Measurements from ENCODE around the gene DGCR8.
A peak's percentile ranks its signal among the peaks of the same experiment; 100 is the strongest.

DGCR8 gene

DNA sequence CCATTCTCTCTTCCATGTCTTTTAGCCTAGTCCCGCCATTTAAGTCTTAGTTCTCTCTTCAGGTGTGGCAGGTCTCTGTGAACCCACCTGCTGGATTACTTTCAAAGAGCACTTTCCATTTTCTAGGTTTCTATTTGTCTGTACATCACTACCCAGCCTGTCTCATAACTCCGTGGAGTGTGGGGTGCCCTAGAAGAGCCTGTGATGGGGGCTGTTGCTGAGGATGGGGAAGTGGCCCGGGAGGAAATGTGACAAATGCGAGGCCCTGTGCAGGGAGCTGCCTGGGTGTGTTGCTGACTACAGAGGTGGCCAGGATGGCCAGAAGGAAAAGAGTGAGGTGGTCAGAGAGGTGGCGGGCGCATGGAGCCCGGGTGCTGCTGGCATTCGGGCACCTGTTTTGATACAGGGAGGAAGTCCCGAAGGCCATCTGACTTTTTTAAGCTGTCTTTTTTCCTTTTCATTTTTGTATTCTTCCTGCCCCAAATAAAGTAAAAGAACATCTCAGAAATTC is 10.7 kb downstream of the DGCR8 start:
- peak in 2 of 3 donors; percentile 5 to 27 for DNase-seq

- DNase-seq = no peak
These were observed 11.8 kb downstream of the DGCR8 start for GRCh38 chr22:20091690-20092476.

GRCh38 chr22:20092477-20092854 is 12.4 kb downstream of the DGCR8 start:
- no peak for DNase-seq

DNA sequence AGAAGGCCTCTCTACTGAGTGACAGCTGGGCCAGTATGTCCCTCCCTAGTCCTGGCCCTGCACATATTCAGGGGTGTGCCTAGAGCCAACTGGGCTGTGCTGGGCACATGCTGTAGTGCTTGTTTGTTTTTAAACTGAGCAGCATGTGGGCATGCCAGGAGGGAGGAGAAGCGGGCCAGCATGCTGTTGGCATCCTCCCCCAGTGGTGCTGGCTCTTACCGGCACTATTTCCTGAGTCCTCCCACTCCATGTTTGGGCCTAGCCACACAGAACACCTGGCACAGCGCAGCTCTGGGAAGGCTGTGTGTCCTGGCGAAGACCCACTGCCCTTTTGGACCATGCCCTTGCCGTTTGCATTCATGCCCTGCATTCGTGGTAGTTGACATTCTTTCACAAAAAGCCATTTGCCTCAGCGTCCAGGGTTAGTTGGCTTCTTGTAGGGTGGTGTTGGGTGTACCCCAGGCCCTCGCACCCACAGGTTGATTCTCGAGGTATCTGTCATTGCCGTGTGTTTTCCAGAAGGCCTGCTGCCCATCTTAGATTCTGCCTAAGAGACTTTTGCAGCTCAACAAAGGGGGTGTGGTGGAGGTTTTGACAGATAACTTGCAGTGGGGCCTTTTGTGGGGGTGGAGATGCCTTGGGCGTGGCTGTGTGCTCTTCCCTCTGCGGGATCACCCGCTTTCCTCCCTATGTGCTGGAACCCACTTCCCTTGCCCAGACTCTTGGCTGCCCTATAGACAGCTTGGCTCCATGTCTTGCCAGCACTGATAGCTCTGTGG is 13.6 kb downstream of the DGCR8 start:
- no peak for DNase-seq

- DNase-seq = no peak
These were observed 14.3 kb downstream of the DGCR8 start for GRCh38 chr22:20094197-20094807.

DNA sequence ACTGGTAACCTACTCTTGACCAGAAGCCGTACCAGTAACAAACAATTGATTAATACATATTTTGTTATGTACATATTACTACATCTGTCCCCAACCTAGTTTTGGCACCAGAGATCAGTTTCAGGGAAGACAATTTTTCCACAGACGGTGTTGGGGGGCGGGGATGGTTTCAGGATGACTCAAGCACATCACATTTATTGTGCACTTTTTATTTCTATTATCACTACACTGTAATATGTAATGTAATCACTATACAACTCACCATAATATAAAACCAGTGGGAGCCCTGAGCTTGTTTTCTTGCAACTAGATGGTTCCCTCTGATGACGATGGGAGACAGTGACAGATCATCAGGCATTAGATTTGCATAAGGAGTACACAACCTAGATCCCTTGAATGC is 15.5 kb downstream of the DGCR8 start:
- DNase-seq = no peak

- DNase-seq = no peak
These were observed 16.8 kb downstream of the DGCR8 start for GRCh38 chr22:20096574-20097420.

DNA sequence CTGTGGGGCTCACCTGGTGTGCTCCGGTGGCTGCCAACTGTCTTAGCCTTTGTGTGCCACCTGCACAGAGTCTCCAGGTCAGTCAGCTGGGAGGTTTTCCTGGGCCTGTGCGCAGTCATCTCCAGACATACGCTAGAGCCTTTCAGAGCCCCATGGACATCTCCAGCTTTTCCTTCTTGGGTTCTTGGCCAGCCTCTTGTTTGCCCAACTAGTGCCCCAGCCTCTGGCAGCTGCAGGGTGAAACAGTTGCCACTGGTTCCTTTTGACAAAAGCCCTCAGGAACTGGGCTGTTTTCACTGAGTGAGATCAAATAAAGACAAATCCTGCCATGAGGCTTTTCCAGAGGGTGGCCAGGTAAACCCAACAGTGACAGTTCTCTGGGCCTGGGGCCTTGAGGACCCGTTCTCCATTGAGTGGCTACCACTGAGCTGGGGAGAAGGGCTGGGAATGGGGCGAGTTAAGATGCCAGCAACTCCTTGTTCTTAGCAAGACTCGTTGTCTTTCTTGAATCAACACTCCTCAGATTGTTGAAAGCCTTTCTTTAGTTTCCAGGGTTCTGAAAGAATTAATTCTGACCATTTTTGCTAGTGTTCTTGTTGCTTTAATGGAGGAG is 19.2 kb downstream of the DGCR8 start:
- no peak for DNase-seq

- no peak for DNase-seq
These were observed 21.6 kb downstream of the DGCR8 start for GRCh38 chr22:20101638-20102037.

DNA sequence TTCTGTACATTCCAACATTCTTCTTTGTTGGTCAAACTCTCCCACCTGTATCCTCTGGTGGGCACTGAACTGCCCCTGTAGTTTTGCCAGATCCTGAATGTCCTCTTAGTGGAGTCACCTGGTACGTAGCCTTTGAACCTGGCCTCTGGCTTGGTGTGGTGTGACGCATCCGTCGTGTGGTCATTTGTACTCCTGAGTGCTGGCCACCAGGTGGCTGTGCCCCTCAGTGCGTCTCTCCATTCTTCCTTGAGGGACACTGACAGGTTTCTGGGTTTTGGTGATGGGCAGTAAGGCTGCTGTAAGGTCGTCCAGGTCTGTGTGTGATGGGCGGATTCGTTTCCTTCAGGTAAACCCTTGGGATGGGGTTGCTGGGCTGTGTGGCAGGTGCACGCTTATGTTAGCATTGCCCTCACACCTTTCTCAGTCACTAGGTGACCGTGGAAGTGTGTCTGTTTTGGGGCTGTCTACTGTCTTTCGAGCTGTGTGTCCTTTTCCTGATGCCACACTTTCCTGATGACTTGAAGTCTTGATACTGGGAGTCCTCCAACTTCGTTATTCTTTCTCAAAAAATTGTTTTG is 22.3 kb downstream of the DGCR8 start:
- no peak for DNase-seq

DNA sequence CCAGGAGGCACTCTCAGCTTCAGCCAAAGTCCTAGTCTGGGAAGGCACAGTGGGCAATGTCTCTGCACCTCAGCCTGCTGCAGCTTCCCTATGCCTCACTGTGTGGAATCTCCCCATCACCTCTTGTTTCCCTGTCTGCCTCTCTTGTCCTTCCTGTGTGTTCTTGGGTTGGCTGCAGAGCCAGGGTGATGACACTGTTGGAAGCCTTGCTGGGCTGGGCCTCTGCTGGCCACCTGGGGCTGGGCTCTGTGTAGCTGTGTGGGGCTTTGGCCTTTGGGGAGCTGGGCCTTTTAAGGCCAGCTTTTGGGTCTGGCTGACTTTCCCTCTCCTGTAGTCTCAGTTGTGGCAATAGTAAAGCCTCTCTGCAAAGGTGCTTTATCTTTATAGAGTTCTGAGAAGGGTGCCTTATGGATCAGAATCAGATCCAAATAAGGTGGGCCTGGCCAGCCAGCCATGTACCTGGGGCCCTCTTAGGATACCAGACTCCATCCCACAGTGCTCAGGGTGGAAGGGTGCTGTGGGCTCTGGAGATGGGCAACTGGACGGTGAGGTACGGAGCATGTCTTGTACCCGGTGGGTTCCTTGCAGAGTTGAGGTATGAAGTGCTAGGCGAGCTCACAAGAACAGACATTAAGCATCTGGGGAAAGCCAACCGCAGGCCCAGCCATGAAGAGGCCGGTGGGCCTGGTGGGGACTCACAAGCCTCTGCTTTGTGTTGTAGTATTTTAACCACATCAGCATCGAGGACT is 25.6 kb downstream of the DGCR8 start:
- no peak for DNase-seq

GRCh38 chr22:20106205-20106848 is 26.3 kb downstream of the DGCR8 start:
- DNase-seq = no peak

DNA sequence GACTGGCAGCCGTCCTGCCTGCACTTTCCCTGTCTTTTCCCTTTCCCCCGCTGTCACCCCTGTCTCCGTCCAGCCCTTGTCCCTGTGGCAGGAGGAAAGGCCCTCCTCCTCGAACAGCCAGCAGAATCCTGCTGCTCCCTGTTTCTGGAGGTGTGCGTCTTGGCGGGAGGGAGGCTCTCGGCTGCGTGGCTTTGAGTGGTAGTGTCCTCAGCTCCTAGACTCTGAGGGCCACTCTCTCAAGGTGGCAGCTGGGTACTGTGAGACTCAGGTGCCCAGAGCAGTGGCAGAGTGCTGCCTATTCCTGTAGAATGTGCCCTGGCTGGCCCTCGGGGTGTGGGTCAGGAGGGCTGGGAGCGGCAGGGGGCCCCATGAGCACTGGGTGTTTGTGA is 26.8 kb downstream of the DGCR8 start:
- DNase-seq = no peak

DNA sequence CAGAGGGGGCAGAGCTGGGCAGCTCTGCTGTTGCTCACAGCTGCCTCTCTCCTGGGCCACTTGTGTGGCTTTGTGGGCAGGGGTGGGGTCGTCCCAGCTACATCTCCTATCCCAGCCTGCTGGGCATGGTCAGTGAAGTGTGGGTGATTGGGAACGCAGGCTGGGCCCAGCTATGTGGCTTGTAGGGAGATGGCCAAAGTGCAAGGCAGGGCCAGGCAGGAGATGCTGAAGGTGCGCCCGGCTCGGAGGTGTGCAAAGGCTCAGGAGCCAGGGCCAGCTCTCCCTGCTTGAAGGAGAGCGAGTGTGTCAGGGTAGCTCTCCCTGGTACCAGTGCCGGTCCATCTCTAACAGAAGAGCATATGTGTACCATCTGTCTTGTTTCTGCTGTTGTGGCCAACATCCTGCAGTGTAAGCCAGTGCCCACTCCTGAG is 27.4 kb downstream of the DGCR8 start:
- DNase-seq = no peak

- DNase-seq = no peak
These were observed 28.1 kb downstream of the DGCR8 start for GRCh38 chr22:20107951-20108756.

- no peak for DNase-seq
These were observed 28.8 kb downstream of the DGCR8 start for GRCh38 chr22:20108757-20109230.

GRCh38 chr22:20109411-20110358 is 29.6 kb downstream of the DGCR8 start:
- no peak for DNase-seq

- DNase-seq = no peak
These were observed 30.4 kb downstream of the DGCR8 start for GRCh38 chr22:20110359-20110985.

All from suppressor macrophage treated with lipopolysaccharide for 1 hour (primary cell).